HG02571 (cell line): ENCODE results near the gene ELP4.
A peak's percentile ranks its signal among the peaks of the same experiment; 100 is the strongest.
"Not testable (repeated sequence)": the region's sequence is repeated elsewhere in the genome, so short reads cannot be mapped to it uniquely, and the experiment has no call there.

ENCODE experiments used
- ATAC-seq: cut with Tn5 transposase; IDR thresholded peaks from one replicate; pipeline ENCODE4 v1.9.1; 2021; ENCODE audit warnings: mild to moderate bottlenecking, moderate library complexity; ENCODE audit not compliant: unreplicated experiment

The ELP4 gene, protein sequence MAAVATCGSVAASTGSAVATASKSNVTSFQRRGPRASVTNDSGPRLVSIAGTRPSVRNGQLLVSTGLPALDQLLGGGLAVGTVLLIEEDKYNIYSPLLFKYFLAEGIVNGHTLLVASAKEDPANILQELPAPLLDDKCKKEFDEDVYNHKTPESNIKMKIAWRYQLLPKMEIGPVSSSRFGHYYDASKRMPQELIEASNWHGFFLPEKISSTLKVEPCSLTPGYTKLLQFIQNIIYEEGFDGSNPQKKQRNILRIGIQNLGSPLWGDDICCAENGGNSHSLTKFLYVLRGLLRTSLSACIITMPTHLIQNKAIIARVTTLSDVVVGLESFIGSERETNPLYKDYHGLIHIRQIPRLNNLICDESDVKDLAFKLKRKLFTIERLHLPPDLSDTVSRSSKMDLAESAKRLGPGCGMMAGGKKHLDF

GRCh38 chr11:31509429-31510345 is at the start of gene ELP4, which contains the start of gene IMMP1L:
Gene ELP4, plus strand, starts transcription at chr11:31509767. Its CDS starts 18 bp downstream, at chr11:31509785.
Gene IMMP1L, minus strand, starts transcription at chr11:31509622. Its CDS starts 46,346 bp downstream, at chr11:31463276.
- ATAC-seq: peak; percentile 100

DNA sequence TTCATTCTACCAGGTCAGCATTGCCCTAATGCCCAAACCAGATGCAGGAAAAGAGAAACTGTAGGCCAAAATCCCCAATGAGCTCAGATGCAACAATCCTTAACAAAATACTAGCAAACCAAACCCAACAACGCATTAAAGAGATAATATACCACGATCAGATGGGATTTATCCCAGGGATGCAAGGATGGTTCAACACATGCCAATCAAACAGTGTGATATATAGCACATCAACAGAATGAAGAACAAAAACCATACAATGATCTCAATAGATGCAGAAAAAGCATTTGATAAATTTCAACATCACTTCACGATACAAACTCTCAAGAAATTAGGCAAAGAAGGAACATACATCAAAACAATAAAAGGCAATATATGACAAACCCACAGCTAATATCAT is 45.1 kb upstream of the ELP4 start:
- no peak for ATAC-seq

GRCh38 chr11:31474083-31474482 is 35.5 kb upstream of the ELP4 start:
- ATAC-seq: no peak

DNA sequence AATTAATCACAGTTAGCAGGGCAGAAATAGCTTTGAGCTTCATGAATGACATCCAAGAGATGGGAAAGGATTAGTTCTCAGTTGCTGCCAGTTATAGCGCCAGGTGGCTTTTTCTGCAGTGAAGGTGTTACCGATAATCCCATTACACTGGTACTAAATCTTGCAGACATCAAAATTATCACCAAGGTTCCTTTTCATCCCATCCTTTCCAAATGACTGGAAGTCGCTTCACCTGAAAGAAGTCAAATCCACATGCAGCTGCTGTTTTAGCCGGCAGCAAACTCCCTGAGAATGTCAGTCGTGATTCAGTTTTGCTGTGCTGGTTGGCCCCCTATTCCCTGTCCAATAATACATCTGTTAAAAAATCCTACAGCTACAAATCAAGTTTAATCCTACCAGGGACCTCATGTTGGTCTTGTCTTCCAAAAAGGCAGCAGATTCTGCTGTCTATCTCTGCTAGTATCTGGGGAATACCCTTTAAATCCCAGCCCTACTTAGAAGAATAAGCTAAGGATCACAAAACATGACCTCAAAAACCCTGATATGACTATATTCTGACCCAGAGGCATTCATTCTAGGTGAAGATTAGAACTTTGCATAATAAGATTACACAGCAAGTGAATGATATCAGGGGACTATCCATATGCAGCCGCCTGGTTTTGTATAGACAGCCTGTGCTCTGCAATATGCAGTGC is 31.9 kb upstream of the ELP4 start:
- no peak for ATAC-seq

DNA sequence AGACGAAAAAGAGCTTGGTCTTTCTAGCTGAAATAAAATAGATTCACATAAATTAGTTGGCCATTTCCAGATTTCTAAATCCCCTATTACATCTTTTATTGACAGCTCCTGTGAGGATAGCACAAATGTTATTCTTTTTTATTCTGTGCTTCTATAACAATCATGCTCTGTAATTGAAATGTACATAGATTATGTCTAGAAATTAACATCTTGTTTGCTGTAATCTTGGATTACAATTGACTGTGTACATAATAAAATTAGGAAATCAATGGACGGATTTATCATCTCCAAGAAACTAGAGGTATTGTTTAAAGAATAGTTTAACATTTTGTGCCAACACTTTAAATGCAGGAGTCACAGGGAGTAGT is 31.4 kb upstream of the ELP4 start:
- no peak for ATAC-seq

- no peak for ATAC-seq
These were observed 30.5 kb upstream of the ELP4 start for GRCh38 chr11:31479066-31479465.

GRCh38 chr11:31480930-31481329 is 28.6 kb upstream of the ELP4 start:
- no peak for ATAC-seq

GRCh38 chr11:31484497-31484896 is 25.1 kb upstream of the ELP4 start:
- no peak for ATAC-seq

DNA sequence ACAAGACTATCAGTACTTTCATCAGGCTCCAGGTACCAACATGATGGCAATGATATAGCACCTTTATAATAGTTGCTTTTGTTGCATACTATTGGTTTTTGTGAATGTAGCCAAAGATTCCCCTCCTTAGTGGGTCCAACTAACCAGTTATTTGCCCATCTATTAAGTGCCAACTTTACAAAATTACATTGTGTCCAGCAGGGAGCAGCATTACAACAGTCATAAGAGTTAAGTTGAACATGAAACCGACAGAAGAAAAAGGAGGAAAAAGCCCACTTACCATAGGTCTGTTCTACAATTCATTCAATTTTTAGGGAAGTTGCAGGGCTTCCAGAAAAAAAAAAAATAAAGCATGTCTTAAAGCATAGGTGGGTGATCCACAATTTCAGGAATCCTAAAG is 21.7 kb upstream of the ELP4 start:
- ATAC-seq: no peak

GRCh38 chr11:31492320-31492913 is 17.1 kb upstream of the ELP4 start:
- no peak for ATAC-seq

DNA sequence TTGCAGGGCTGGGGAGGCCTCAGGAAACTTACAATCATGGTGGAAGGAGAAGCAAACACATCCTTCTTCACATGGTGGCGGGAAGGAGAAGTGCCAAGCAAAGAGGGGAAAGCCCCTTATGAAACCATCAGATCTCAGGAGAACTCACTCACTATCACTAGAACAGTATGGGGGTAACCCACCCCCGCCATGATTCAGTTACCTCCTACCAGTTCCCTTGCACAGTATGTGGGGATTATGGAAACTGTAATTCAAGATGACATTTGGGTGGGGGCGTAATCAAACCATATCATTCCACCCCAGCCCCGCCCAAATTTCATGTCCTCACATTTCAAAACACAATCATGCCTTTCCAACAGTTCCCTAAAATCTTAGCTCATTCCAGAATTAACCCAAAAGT is 16.3 kb upstream of the ELP4 start:
- no peak for ATAC-seq

GRCh38 chr11:31493762-31494161 is 15.8 kb upstream of the ELP4 start:
- ATAC-seq: not testable (repeated sequence)

- no peak for ATAC-seq
These were observed 9.9 kb upstream of the ELP4 start for GRCh38 chr11:31499576-31500178.

GRCh38 chr11:31500560-31500959 is 9.0 kb upstream of the ELP4 start:
- ATAC-seq: no peak

DNA sequence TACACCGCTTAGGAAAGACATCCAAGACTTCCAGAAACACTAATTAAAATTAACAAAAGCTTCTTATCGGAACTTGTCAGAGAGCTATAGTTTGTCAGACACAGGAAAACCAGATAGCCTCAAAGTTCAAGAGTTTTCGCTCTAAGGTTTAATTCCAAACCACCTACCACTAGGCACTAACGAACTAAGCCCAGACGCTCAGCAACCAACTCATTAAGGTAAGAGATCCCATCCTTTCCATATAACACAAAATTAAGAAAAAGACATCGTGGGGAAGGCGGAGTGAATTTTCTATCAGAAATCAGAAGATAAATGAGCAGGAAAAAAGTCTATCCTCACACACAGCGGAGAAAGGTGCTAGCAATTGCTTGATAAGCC is 527 bp upstream of the ELP4 start:
- peak; percentile 3 for ATAC-seq

DNA sequence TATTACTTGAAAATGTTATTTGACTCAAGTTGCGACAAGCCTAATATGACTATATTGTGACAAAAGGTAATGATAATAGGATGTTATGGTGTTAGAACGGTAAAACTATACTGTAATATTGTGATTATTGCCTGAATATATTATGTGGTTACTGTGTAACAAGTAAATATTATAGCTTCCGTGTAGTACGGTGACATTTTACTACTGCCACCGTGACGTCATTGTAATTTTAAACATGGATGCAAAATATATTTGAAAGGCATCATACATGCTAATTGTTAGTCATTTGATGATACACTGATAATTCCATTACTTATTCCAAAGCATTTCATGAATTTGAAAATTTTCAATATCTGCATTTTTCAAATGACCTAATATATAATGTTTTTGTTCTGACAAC is 2.5 kb downstream of the ELP4 start:
- ATAC-seq: no peak

GRCh38 chr11:31521497-31522150 is 12.1 kb downstream of the ELP4 start:
- no peak for ATAC-seq

DNA sequence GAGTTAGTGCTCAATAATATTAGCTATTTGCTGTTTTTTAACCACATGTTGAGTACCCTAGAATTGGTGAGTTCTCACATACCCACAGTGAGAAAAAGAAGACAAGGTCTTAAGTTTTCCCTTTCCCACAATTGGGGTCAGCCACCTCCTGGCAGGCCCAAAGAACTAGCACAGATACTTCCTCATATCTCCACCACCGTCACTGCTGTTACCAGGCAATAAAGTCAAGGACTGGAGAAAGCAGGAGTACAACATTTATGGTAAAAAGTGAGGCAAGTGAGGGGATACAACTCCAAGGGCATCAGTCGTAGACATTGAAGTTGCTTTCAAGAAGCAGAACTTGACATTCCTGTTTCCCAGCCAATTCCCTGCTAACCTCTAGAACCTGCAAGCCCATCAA is 19.6 kb downstream of the ELP4 start:
- no peak for ATAC-seq

DNA sequence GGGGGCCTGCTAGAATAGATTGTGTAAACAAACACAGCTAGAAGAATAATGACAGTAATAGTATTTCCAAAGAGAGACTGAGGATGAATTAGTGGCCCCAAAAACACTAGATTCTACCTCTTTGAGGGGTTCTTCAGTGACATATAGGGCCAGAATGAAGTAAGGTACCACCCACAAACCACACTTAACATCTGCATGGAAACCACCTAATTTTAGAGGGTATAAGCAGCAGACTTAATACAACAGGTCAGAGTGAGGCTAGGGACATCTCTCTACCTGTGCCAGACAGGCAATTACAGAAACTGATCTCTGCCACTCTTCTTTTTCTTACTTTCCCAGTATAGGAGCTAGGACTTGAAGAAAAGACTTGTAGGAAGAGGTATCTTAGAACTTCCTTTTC is 20.1 kb downstream of the ELP4 start:
- no peak for ATAC-seq

GRCh38 chr11:31531293-31531692 is 21.7 kb downstream of the ELP4 start:
- ATAC-seq: no peak
